ENCODE results near the gene PXDN. TPM values are rescaled to one million over a fixed set of nuclear protein-coding genes. Genes with fewer than 3 reads are reported as not detected.

PXDN gene
- total RNA-seq, 2 experiments from 2014 or later = not detected

- DNase-seq = no peak
- H3K4me3 Mint-ChIP-seq = no peak overlapping the region
- ChIA-PET CTCF (interaction anchor here (1.0 to 1.5 kb wide), 2 partner anchors 36 to 733 kb away, joined by 3 read pairs; no protein-coding TSS in a partner anchor), POLR2A (no interaction called here)
- no peaks in the 10 kb centered on the region for H3K9me3 Mint-ChIP-seq
- no peak overlapping the region for H3K27ac Mint-ChIP-seq
- H3K36me3 Mint-ChIP-seq = no peaks in the 10 kb centered on the region
- intact Hi-C loops (cut with micrococcal nuclease) = no loop called here
- H3K4me1 Mint-ChIP-seq (ENCODE audit: low read depth) = no peaks in the 10 kb centered on the region
- H3K27me3 Mint-ChIP-seq = peaks cover 19% of the 10 kb centered on the region
Observed at GRCh38 chr2:1586251-1586922, 157.9 kb downstream of the PXDN start.

GRCh38 chr2:1585635-1586034 lies 158.7 kb downstream of the PXDN start:
- Mint-ChIP-seq H3K4me1 (ENCODE audit: low read depth) (no peaks in the 10 kb centered on the region), H3K36me3 (no peaks in the 10 kb centered on the region), H3K27ac (no peak overlapping the region), H3K9me3 (no peaks in the 10 kb centered on the region), H3K4me3 (no peak overlapping the region), H3K27me3 (peaks cover 14% of the 10 kb centered on the region)
- POLR2A ChIA-PET = no interaction called here
- no peak for DNase-seq
- CTCF ChIA-PET = interaction anchor here (1.0 to 1.5 kb wide), 2 partner anchors 35 to 732 kb away, joined by 3 read pairs; no protein-coding TSS in a partner anchor
- intact Hi-C loops (cut with micrococcal nuclease) = no loop called here

DNA sequence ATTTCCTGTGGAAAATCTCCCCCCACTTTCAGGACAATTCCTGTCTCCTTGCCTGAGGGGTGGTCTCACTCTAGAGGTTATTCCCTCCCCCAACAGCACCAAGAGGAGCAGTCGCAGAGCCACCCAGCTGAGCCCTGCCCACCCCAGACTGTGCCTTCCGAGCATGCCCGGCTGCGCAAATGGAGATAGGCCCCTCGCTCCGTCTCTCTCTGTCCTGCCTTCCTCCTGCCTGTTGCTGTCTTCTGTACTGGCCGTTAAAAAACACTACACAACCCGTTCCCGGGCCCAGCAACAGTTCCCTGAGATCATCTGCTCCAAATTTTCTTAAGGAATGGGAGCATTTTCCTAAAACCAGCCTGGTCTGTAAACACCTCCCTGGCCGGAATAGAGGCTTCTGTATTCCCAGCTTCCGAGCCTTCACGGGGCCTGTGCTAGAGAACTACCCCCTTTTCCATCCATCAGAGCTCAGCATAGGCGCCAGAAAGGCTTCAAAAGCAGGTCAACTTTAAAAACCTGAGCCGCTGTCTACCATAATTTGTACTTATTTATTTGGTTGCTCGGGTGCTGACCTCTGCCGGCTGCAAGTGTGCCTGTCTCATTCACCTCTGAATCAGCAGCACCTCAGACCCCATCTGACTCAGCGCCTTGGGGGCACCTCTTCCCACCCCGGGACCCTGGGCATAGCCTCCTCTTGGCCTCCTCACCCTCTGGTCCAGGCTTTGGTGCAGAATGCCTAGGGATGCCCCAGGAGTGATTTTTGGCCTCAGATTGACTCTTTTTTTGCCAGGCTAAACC lies 159.4 kb downstream of the PXDN start:
- intact Hi-C loops (cut with micrococcal nuclease) = no loop called here
- CTCF ChIA-PET = no interaction called here
- H3K4me3 Mint-ChIP-seq = no peak overlapping the region

DNA sequence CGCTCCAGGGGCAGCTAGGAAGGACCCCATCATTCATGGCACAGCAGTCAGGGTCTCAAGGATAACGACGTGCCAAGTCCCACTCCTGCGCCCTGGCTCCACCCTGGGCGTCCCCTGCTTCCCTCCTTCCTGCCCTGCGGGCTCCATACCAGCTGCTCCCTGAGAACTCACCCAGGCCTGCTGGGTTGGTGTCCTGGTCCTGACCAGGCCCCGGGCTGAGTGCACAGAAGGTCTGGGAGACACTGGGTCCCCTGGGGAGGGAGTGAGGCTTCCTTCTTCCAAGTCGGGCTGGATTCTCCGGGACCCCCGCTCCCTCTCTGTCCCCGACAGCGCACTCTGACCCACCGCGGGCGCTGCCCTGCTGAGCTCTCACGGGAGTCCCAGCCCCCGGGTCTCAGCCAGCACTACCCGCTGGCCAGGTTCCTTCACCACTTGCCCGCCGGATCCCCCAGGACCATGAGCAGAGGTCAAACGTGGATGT lies 160.2 kb downstream of the PXDN start:
- Mint-ChIP-seq H3K27ac (no peak overlapping the region), H3K27me3 (peaks cover 2% of the 10 kb centered on the region), H3K36me3 (no peaks in the 10 kb centered on the region), H3K4me1 (ENCODE audit: low read depth) (no peaks in the 10 kb centered on the region), H3K4me3 (no peak overlapping the region), H3K9me3 (no peaks in the 10 kb centered on the region)
- CTCF ChIA-PET = no interaction called here
- no peak for DNase-seq
- POLR2A ChIA-PET = no interaction called here
- intact Hi-C loops (cut with micrococcal nuclease) = no loop called here

More for the DNA sequence above, 159.4 kb downstream of the PXDN start:
- H3K27me3 Mint-ChIP-seq = peaks cover 7% of the 10 kb centered on the region
- H3K9me3 Mint-ChIP-seq = no peaks in the 10 kb centered on the region
- no peak overlapping the region for H3K27ac Mint-ChIP-seq
- DNase-seq = no peak
- H3K36me3 Mint-ChIP-seq = no peaks in the 10 kb centered on the region
- H3K4me1 Mint-ChIP-seq (ENCODE audit: low read depth) = no peaks in the 10 kb centered on the region
- POLR2A ChIA-PET = no interaction called here

DNA sequence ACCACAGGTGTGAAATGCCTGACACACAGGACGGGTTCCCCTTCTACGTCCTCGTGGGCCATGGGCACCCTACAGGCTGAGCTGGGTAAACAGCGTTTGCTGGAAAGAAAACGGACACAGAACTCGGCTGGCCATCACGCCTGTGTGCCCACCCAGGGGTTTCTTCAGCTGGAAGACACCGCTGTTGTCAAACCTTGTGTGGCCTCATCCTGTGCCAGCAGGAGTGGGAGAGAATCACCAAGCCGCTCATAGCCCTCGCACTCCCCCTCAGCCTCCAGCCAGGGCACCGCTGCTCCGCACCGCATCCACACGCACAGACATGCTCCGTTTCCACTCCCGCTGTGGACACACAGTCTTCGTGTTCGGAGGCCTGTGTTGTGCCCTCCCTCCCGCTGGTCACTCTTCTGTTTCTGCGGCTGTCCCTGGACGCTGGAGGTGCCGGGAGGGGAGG lies 161.4 kb downstream of the PXDN start:
- peaks cover 2% of the 10 kb centered on the region for H3K27me3 Mint-ChIP-seq
- no peak overlapping the region for H3K4me3 Mint-ChIP-seq
- ChIA-PET CTCF (interaction anchor here (1.0 kb wide), 1 partner anchor 32 kb away, joined by 3 read pairs; no protein-coding TSS in a partner anchor), POLR2A (no interaction called here)
- H3K4me1 Mint-ChIP-seq (ENCODE audit: low read depth) = no peaks in the 10 kb centered on the region
- H3K9me3 Mint-ChIP-seq = no peaks in the 10 kb centered on the region
- H3K27ac Mint-ChIP-seq = no peak overlapping the region
- H3K36me3 Mint-ChIP-seq = no peaks in the 10 kb centered on the region
- intact Hi-C loops (cut with micrococcal nuclease) = no loop called here
- DNase-seq = no peak

DNA sequence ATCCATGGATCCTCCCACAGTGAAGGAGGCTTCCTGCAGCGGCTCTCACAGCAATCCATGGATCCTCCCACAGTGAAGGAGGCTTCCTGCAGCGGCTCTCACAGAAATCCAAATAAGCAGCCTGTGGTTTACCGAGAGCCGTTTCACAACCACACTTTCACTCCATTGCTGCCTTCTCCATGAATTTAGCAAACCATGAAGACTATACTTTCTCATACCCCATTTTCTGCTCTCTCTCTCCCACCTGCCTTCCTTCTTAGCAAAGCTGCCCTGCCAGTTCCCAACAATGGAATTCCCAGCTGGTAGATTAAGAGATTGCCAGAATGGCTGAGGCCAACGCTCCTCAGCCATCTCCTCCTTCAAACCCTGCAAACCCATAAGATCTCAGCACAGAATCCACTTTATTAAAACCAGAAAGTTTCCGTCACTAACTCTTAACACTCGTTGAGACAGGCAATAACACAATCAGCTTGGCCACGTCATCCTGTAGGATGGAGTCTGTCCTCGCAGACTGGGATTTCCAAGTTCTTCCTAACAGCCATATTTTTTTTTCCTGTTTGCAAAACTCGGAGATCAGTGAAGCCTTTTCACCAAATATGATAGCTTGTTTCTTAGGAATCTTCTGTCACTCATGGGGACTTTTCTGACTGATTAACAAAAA lies 162.2 kb downstream of the PXDN start:
- H3K4me1 Mint-ChIP-seq (ENCODE audit: low read depth) = no peaks in the 10 kb centered on the region
- no peak for DNase-seq
- POLR2A ChIA-PET = no interaction called here
- no peak overlapping the region for H3K4me3 Mint-ChIP-seq
- no peaks in the 10 kb centered on the region for H3K36me3 Mint-ChIP-seq
- no peaks in the 10 kb centered on the region for H3K9me3 Mint-ChIP-seq
- peaks cover 2% of the 10 kb centered on the region for H3K27me3 Mint-ChIP-seq
- no peak overlapping the region for H3K27ac Mint-ChIP-seq
- intact Hi-C loops (cut with micrococcal nuclease) = no loop called here
- CTCF ChIA-PET = interaction anchor here (1.0 kb wide), 1 partner anchor 31 kb away, joined by 3 read pairs; no protein-coding TSS in a partner anchor

Measured in activated CD4-positive, alpha-beta memory T cell treated with anti-CD3 and anti-CD28 coated beads for 36 hours (primary cell).